HepG2 (cell line): ENCODE data around the gene PALMD. TPM values are rescaled to one million over a fixed set of nuclear protein-coding genes. Genes with fewer than 3 reads are reported as not detected.

Source experiments
- ATAC-seq: fragments of 200-7000 bp; cut with Tn5 transposase; 3 replicates; pipeline ENCODE4 v1.9.1; 2020; ENCODE audit warnings: mild to moderate bottlenecking, moderate library complexity
- BruUV-seq: library from RNA; stranded (reverse); fragments of 400-500 nt; replicated peaks from 2 replicates; lab custom pipeline; 2021; lab: Mats Ljungman, UMichigan
- CTCF ChIA-PET: fragments of 300-600 bp; formaldehyde crosslinking; extraction: SDS; loops from one replicate; lab custom pipeline; 2021; ENCODE audit warnings: low total read pairs, inconsistent platforms, low intra/inter-chr PET ratio; lab: Yijun Ruan, JAX
- POLR2A ChIA-PET: fragments of 350-600 bp; sonication (Branson Sonifier 250); formaldehyde crosslinking; loops from one replicate; lab custom pipeline; 2020; ENCODE audit warnings: antibody characterized with exemption, inconsistent platforms; lab: Yijun Ruan, JAX
- DNase-seq: peaks from one replicate; pipeline ENCODE4 v3.0.0-alpha.2; 2015; ENCODE audit warnings: low spot score
- FAIRE-seq: peaks from 3 replicates; lab custom pipeline; 2011; peaks lifted over from hg19 to GRCh38; lab: Jason Lieb, UNC
- H2AFZ ChIP-seq: one replicate; pipeline ENCODE4 v1.6.1; 2011; ENCODE audit warnings: low read length, inconsistent platforms
- H3K27ac ChIP-seq: fragments of 300-600 bp; 3 replicates; pipeline ENCODE4 v1.8.0; 2011; ENCODE audit warnings: mixed run types, mild to moderate bottlenecking, mixed read lengths, low read length, inconsistent platforms; ENCODE audit not compliant: insufficient read depth; ENCODE audit errors: extremely low read length
- H3K27me3 ChIP-seq, 2 experiments: fragments of 200-600 bp in 1 of 2; 2 replicates in 1 of 2; 3 replicates in 1 of 2; pipeline versions ENCODE4 v1.6.0 to v1.8.0; 2011; ENCODE audit warnings: low read length in 2 of 2, mild to moderate bottlenecking in 2 of 2, moderate library complexity in 2 of 2, inconsistent platforms in 1 of 2; ENCODE audit not compliant: insufficient read depth in 2 of 2, control insufficient read depth in 1 of 2
- H3K36me3 ChIP-seq, 2 experiments: fragments of 200-600 bp in 1 of 2; replicated peaks in 1 of 2; 2 replicates in 1 of 2; 3 replicates in 1 of 2; pipeline versions ENCODE4 v1.5.1 to v1.8.0; 2011; ENCODE audit warnings: low read length in 2 of 2, inconsistent platforms in 1 of 2; ENCODE audit not compliant: insufficient read depth in 2 of 2, control insufficient read depth in 1 of 2
- H3K4me1 ChIP-seq: 2 replicates; pipeline ENCODE4 v1.5.1; 2012; ENCODE audit warnings: low read length, inconsistent platforms; ENCODE audit not compliant: insufficient read depth
- H3K4me2 ChIP-seq: 2 replicates; pipeline ENCODE4 v1.6.0; 2011; ENCODE audit warnings: low read depth, low read length, inconsistent platforms
- H3K4me3 ChIP-seq, 3 experiments: fragments of 200-600 bp in 1 of 3; sonication (generic), shearing (Covaris generic) in 1 of 3; replicated peaks in 1 of 3; 2 replicates each; pipeline ENCODE4 v1.5.1; 2011 to 2016; ENCODE audit warnings: low read length in 3 of 3, inconsistent platforms in 2 of 3, low read depth in 2 of 3, mild to moderate bottlenecking in 2 of 3, control low read depth in 1 of 3, mixed read lengths in 1 of 3; ENCODE audit not compliant: insufficient read depth in 1 of 3
- H3K79me2 ChIP-seq: one replicate; pipeline ENCODE4 v1.6.1; 2011; ENCODE audit warnings: low read length, inconsistent platforms; ENCODE audit not compliant: insufficient read depth
- H3K9ac ChIP-seq: 2 replicates; pipeline ENCODE4 v1.6.0; 2011; ENCODE audit warnings: mild to moderate bottlenecking, low read depth, low read length, inconsistent platforms; ENCODE audit not compliant: insufficient read depth
- H3K9me3 ChIP-seq: 2 replicates; pipeline ENCODE4 v1.5.1; 2012; ENCODE audit warnings: mild to moderate bottlenecking, low read length
- H4K20me1 ChIP-seq: 2 replicates; pipeline ENCODE4 v1.6.0; 2011; ENCODE audit warnings: inconsistent platforms, mild to moderate bottlenecking, low read length, moderate library complexity; ENCODE audit not compliant: insufficient read depth
- AGO2 ChIP-seq: fragments of 200-400 bp; formaldehyde crosslinking; optimal IDR thresholded peaks from 2 replicates; pipeline ENCODE3; 2017; ENCODE audit warnings: mild to moderate bottlenecking, low read depth, low read length, moderate library complexity
- FLYWCH1 ChIP-seq: sonication (generic); formaldehyde crosslinking; IDR thresholded peaks from 2 replicates; pipeline ENCODE4 v1.8.1; 2023; ENCODE audit warnings: mild to moderate bottlenecking, missing genetic modification reagents
- HNF4A ChIP-seq: sonication (generic); formaldehyde crosslinking; IDR thresholded peaks from 2 replicates; pipeline ENCODE4 v1.4.0; 2020; ENCODE audit warnings: missing genetic modification reagents
- HNRNPK ChIP-seq: fragments of 200-400 bp; formaldehyde crosslinking; IDR thresholded peaks from 2 replicates; pipeline ENCODE4 v1.6.1; 2018; ENCODE audit warnings: low read length, low read depth, moderate library complexity, mild to moderate bottlenecking; ENCODE audit not compliant: poor library complexity, severe bottlenecking
- MAF1 ChIP-seq: sonication (generic); formaldehyde crosslinking; IDR thresholded peaks from 2 replicates; pipeline ENCODE4 v1.5.0; 2020; ENCODE audit warnings: missing genetic modification reagents, borderline replicate concordance
- MBD4 ChIP-seq: IDR thresholded peaks from 2 replicates; pipeline ENCODE4 v1.6.1; 2012; ENCODE audit warnings: low read length, inconsistent platforms, borderline replicate concordance
- MEIS2 ChIP-seq: sonication (generic); formaldehyde crosslinking; IDR thresholded peaks from 2 replicates; pipeline ENCODE4 v1.9.0; 2021; ENCODE audit warnings: mild to moderate bottlenecking, missing genetic modification reagents
- SOX5 ChIP-seq: IDR thresholded peaks from 2 replicates; pipeline ENCODE4 v1.6.1; 2016; ENCODE audit warnings: borderline replicate concordance
- ZBTB14 ChIP-seq: sonication (generic); formaldehyde crosslinking; IDR thresholded peaks from 2 replicates; pipeline ENCODE4 v1.4.0; 2020; ENCODE audit warnings: missing genetic modification reagents
- ZNF142 ChIP-seq: sonication (generic); formaldehyde crosslinking; IDR thresholded peaks from 2 replicates; pipeline ENCODE4 v1.4.0; 2020; ENCODE audit warnings: missing genetic modification reagents
- ZNF441 ChIP-seq: sonication (generic); formaldehyde crosslinking; IDR thresholded peaks from 2 replicates; pipeline ENCODE4 v1.7.0; 2021; ENCODE audit warnings: missing genetic modification reagents, borderline replicate concordance
- ZNF563 ChIP-seq: sonication (generic); formaldehyde crosslinking; IDR thresholded peaks from 2 replicates; pipeline ENCODE4 v1.8.0; 2022; ENCODE audit warnings: mild to moderate bottlenecking, moderate library complexity, missing genetic modification reagents
- ZNF572 ChIP-seq: sonication (generic); formaldehyde crosslinking; IDR thresholded peaks from 2 replicates; pipeline ENCODE4 v1.5.1; 2020; ENCODE audit warnings: mild to moderate bottlenecking, missing genetic modification reagents
- whole genome bisulfite sequencing: methylation state at CpG from one replicate; pipeline ENCODE4 v1.1.6; 2017; ENCODE audit warnings: low lambda C conversion rate; 5-methylcytosine and 5-hydroxymethylcytosine counted together
- in situ Hi-C: cut with HindIII; loops from 2 replicates; pipeline ENCODE4 v1.10.0; 2017; ENCODE audit warnings: low pct_unique_long_range_greater_than_20kb; ENCODE audit not compliant: extremely low pct_ligation_motif_present
- intact Hi-C: fragments of 100-400 bp; cut with micrococcal nuclease; formaldehyde crosslinking; loops from one replicate; pipeline ENCODE4 v1.10.0; 2022; ENCODE audit not compliant: unreplicated experiment
- polyA plus RNA-seq, 8 experiments: library from polyadenylated mRNA; depleted of rRNA in 3 of 8; stranded (reverse) in 7 of 8; unstranded in 1 of 8; fragments of >200 nt; fragmentation: Illumina TruSeq in 4 of 8; extraction: Trizol in 4 of 8; gene quantifications; 2 replicates each; pipeline versions ENCODE4 v1.2.1 to v1.2.3, GENCODE V29; 2011 to 2016; ENCODE audit warnings: low read depth in 4 of 8, missing spikeins in 1 of 8, mixed read lengths in 1 of 8; ENCODE audit not compliant: insufficient read depth in 1 of 8
- total RNA-seq, 5 experiments: library from RNA; depleted of rRNA; stranded (reverse); fragments of >200 nt; fragmentation: Illumina TruSeq; extraction: Trizol; gene quantifications; 2 replicates each; pipeline ENCODE4 v1.2.3, GENCODE V29; 2016; ENCODE audit warnings: low read depth in 1 of 5

Gene PALMD
- total and polyA plus RNA-seq, 2 of the 13 experiments (the other 11 are each of a cell fraction or from before 2014, with no cell fraction given), result 5.5 to 31.1 TPM

- POLR2A ChIA-PET, result no interaction called here
These were observed 9.2 kb upstream of the PALMD start for GRCh38 chr1:99636647-99637175.

GRCh38 chr1:99638853-99639252, 7.1 kb upstream of the PALMD start:
- Histone ChIP-seq H3K9ac (no peak overlapping the region), H3K36me3 (no peaks in the 10 kb centered on the region), H3K9me3 (no peaks in the 10 kb centered on the region), H3K27me3 (no peaks in the 10 kb centered on the region), H2AFZ (no peak overlapping the region), H3K4me2 (no peak overlapping the region), H3K79me2 (no peaks in the 10 kb centered on the region), H3K4me3 (no peak overlapping the region), H3K27ac (no peak overlapping the region), H4K20me1 (no peaks in the 10 kb centered on the region), H3K4me1 (peaks cover 50% of the 10 kb centered on the region)
- intact Hi-C loops (no loop called here), in situ Hi-C loops (no loop called here)
- DNase-seq (no peak), FAIRE-seq (no peak), ATAC-seq (no peak)
- 91% methylated on average over 3 of the region's 3 CpGs for WGBS
- CTCF ChIA-PET, result no interaction called here
- POLR2A ChIA-PET, result no interaction called here
- no TSS peak for BruUV-seq
- TF ChIP-seq ZNF142 (CRISPR knock-in tag), result no peak
- no peak for TF ChIP-seq MEIS2 (CRISPR knock-in tag)
- TF ChIP-seq HNF4A (CRISPR knock-in tag), result no peak
- TF ChIP-seq MAF1, result no peak
- no peak for TF ChIP-seq ZBTB14 (CRISPR knock-in tag)
- TF ChIP-seq FLYWCH1 (CRISPR knock-in tag), result no peak
- TF ChIP-seq ZNF572 (CRISPR knock-in tag), result no peak
- TF ChIP-seq HNRNPK, result no peak
- no peak for TF ChIP-seq ZNF441 (CRISPR knock-in tag)

More at GRCh38 chr1:99636647-99637175, 9.2 kb upstream of the PALMD start:
- peaks cover 38% of the 10 kb centered on the region for H3K4me1 ChIP-seq
- FAIRE-seq (no peak), ATAC-seq (no peak), DNase-seq (no peak)
- no peak overlapping the region for H3K4me3 ChIP-seq
- BruUV-seq, result no TSS peak
- H2AFZ ChIP-seq, result no peak overlapping the region
- WGBS, result 72% methylated on average over 2 of the region's 2 CpGs
- no peaks in the 10 kb centered on the region for H3K36me3 ChIP-seq
- H3K79me2 ChIP-seq, result no peaks in the 10 kb centered on the region
- no peak overlapping the region for H3K9ac ChIP-seq
- no peaks in the 10 kb centered on the region for H3K27me3 ChIP-seq
- no peak overlapping the region for H3K27ac ChIP-seq
- in situ Hi-C loops (no loop called here), intact Hi-C loops (no loop called here)
- no peak overlapping the region for H3K4me2 ChIP-seq
- H4K20me1 ChIP-seq, result no peaks in the 10 kb centered on the region
- TF ChIP-seq SOX5 (CRISPR knock-in tag) (no peak), MBD4 (no peak), ZNF563 (no peak), AGO2 (no peak)
- H3K9me3 ChIP-seq, result no peaks in the 10 kb centered on the region
- CTCF ChIA-PET, result no interaction called here
